ENCODE measurements around the gene CPM. TPM values are rescaled to one million over a fixed set of nuclear protein-coding genes. Genes with fewer than 3 reads are reported as not detected.

CPM gene
- total and polyA plus RNA-seq, 4 donors, result 14.2 to 65.0 (median 24.0) TPM

DNA sequence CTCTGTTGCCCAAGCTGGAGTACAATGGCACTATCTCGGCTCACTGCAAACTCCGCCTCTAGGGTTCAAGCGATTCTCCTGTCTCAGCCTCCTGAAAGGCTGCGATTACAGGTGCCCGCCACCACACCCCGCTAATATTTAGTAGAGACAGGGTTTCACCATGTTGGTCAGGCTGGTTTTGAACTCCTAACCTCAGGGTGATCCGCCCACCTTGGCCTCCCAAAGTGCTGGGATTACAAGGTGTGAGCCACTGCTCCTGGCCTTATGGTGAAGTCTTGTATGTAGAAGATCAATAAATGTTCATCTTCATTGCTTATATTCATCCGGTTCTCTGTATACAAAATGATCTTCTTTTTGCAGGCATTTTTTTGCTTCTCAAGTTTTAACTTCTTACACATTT is 77.2 kb downstream of the CPM start:
- H3K27ac ChIP-seq (ENCODE audit: low read depth in 1 of 2, low read length in 2 of 2), result no peak overlapping the region
- no peak for TF ChIP-seq HNF4A (conservative IDR thresholded peaks at IDR 0.05)
- TF ChIP-seq REST (IDR thresholded peaks at IDR 0.05), result no peak
- TF ChIP-seq RXRA (IDR thresholded peaks at IDR 0.05), result no peak
- no peak for TF ChIP-seq JUND (IDR thresholded peaks at IDR 0.05)
- no peak for TF ChIP-seq HNF4G (IDR thresholded peaks at IDR 0.05)
- TF ChIP-seq ZBTB33 (IDR thresholded peaks at IDR 0.05), result no peak
- no peak for TF ChIP-seq GABPA (IDR thresholded peaks at IDR 0.05 in 1 of 2, conservative IDR thresholded peaks at IDR 0.05 in 1 of 2)
- TF ChIP-seq SP1 (IDR thresholded peaks at IDR 0.05), result no peak
- no peak for TF ChIP-seq YY1 (IDR thresholded peaks at IDR 0.05)
- no peak for TF ChIP-seq EGR1 (IDR thresholded peaks at IDR 0.05; ENCODE audit: low read depth in 2 of 2)
- TF ChIP-seq, protein P1, sequence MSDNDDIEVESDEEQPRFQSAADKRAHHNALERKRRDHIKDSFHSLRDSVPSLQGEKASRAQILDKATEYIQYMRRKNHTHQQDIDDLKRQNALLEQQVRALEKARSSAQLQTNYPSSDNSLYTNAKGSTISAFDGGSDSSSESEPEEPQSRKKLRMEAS (IDR thresholded peaks at IDR 0.05), result no peak
- TF ChIP-seq, protein P2, sequence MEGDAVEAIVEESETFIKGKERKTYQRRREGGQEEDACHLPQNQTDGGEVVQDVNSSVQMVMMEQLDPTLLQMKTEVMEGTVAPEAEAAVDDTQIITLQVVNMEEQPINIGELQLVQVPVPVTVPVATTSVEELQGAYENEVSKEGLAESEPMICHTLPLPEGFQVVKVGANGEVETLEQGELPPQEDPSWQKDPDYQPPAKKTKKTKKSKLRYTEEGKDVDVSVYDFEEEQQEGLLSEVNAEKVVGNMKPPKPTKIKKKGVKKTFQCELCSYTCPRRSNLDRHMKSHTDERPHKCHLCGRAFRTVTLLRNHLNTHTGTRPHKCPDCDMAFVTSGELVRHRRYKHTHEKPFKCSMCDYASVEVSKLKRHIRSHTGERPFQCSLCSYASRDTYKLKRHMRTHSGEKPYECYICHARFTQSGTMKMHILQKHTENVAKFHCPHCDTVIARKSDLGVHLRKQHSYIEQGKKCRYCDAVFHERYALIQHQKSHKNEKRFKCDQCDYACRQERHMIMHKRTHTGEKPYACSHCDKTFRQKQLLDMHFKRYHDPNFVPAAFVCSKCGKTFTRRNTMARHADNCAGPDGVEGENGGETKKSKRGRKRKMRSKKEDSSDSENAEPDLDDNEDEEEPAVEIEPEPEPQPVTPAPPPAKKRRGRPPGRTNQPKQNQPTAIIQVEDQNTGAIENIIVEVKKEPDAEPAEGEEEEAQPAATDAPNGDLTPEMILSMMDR (IDR thresholded peaks at IDR 0.05; ENCODE audit: low read depth, low read length, missing input control), result no peak
- TF ChIP-seq RAD21 (IDR thresholded peaks at IDR 0.05), result no peak
- no peak for TF ChIP-seq FOXA2 (IDR thresholded peaks at IDR 0.05)
- no peak for TF ChIP-seq FOXA1 (IDR thresholded peaks at IDR 0.05)
- over 99% methylated on average over 8 of the region's 8 CpGs for WGBS
- H3K36me3 ChIP-seq (ENCODE audit: control insufficient read depth in 4 of 4, insufficient read depth in 3 of 4, low read depth in 1 of 4, low read length in 3 of 4), result peaks cover 0 to 3% (median 1%) of the 10 kb centered on the region in 4 donors
- H3K9me3 ChIP-seq (ENCODE audit: control insufficient read depth in 4 of 4, low read length in 3 of 4), result no peaks in the 10 kb centered on the region
- no peaks in the 10 kb centered on the region for H3K27me3 ChIP-seq (ENCODE audit: control insufficient read depth in 4 of 4, insufficient read depth in 4 of 4, low read length in 3 of 4)
- H3K9ac ChIP-seq (ENCODE audit: low read depth in 1 of 2, low read length in 2 of 2), result no peak overlapping the region
- H3K4me3 ChIP-seq (ENCODE audit: low read depth in 1 of 3, low read length in 3 of 3), result no peak overlapping the region
- peaks cover 0 to 6% (median under 1%) of the 10 kb centered on the region in 4 donors for H3K4me1 ChIP-seq (ENCODE audit: control insufficient read depth in 4 of 4, insufficient read depth in 4 of 4, low read length in 3 of 4)
- DNase-seq (ENCODE audit: low spot score), result no peak

GRCh38 chr12:68855111-68855510 is 77.9 kb downstream of the CPM start:
- Histone ChIP-seq H3K9ac (ENCODE audit: low read depth in 1 of 2, low read length in 2 of 2) (no peak overlapping the region), H3K36me3 (ENCODE audit: control insufficient read depth in 4 of 4, insufficient read depth in 3 of 4, low read depth in 1 of 4, low read length in 3 of 4) (peaks cover 0 to 3% (median 1%) of the 10 kb centered on the region in 4 donors), H3K27me3 (ENCODE audit: control insufficient read depth in 4 of 4, insufficient read depth in 4 of 4, low read length in 3 of 4) (no peaks in the 10 kb centered on the region), H3K4me1 (ENCODE audit: control insufficient read depth in 4 of 4, insufficient read depth in 4 of 4, low read length in 3 of 4) (peaks cover 0 to 10% (median 3%) of the 10 kb centered on the region in 4 donors), H3K27ac (ENCODE audit: low read depth in 1 of 2, low read length in 2 of 2) (no peak overlapping the region), H3K4me3 (ENCODE audit: low read depth in 1 of 3, low read length in 3 of 3) (no peak overlapping the region), H3K9me3 (ENCODE audit: control insufficient read depth in 4 of 4, low read length in 3 of 4) (no peaks in the 10 kb centered on the region)
- DNase-seq (ENCODE audit: low spot score), result no peak
- WGBS, result 95% methylated on average over 3 of the region's 3 CpGs
- TF ChIP-seq SP1 (IDR thresholded peaks at IDR 0.05) (no peak), FOXA2 (IDR thresholded peaks at IDR 0.05) (no peak), HNF4A (conservative IDR thresholded peaks at IDR 0.05) (no peak), FOXA1 (IDR thresholded peaks at IDR 0.05) (no peak), RAD21 (IDR thresholded peaks at IDR 0.05) (no peak), EGR1 (IDR thresholded peaks at IDR 0.05; ENCODE audit: low read depth in 2 of 2) (no peak), REST (IDR thresholded peaks at IDR 0.05) (no peak), HNF4G (IDR thresholded peaks at IDR 0.05) (no peak)
- TF ChIP-seq, protein P1 (IDR thresholded peaks at IDR 0.05), result no peak
- TF ChIP-seq, protein P2 (IDR thresholded peaks at IDR 0.05; ENCODE audit: low read depth, low read length, missing input control), result no peak
